Measurements from ENCODE around the gene FAM151B.

Gene FAM151B

GRCh38 chr5:80588858-80589540 lies 101.1 kb downstream of the FAM151B start:
- DNase-seq (ENCODE audit: low spot score), result no peak

GRCh38 chr5:80590766-80591165 lies 102.9 kb downstream of the FAM151B start:
- DNase-seq (ENCODE audit: low spot score), result no peak

GRCh38 chr5:80591352-80591751 lies 103.5 kb downstream of the FAM151B start:
- DNase-seq (ENCODE audit: low spot score), result no peak

GRCh38 chr5:80592105-80592504 lies 104.2 kb downstream of the FAM151B start:
- no peak for DNase-seq (ENCODE audit: low spot score)
